K562 (cell line): ENCODE results near the gene USP37. TPM values are rescaled to one million over a fixed set of nuclear protein-coding genes. Genes with fewer than 3 reads are reported as not detected.
A peak's percentile ranks its signal among the peaks of the same experiment; 100 is the strongest.

Source experiments
- CAMTA2 ChIP-seq: fragments of 250-450 bp; sonication (Bioruptor Pico); conservative IDR thresholded peaks from 2 replicates; pipeline ENCODE4 v1.5.1; 2022
- CBX2 ChIP-seq: fragments of 200-600 bp; sonication (generic); IDR thresholded peaks from one replicate; pipeline ENCODE4 v1.6.1; 2012; ENCODE audit warnings: mild to moderate bottlenecking, low read length, inconsistent platforms; ENCODE audit not compliant: insufficient read depth, poor library complexity, severe bottlenecking
- ELF2 ChIP-seq: fragments of 250-450 bp; sonication (Bioruptor Pico); IDR thresholded peaks from 2 replicates; pipeline ENCODE4 v1.5.0; 2021; ENCODE audit warnings: mild to moderate bottlenecking
- ETV6 ChIP-seq, 3 experiments: fragments of 150-350 bp in 1 of 3; sonication (generic) in 1 of 3; formaldehyde crosslinking in 1 of 3; IDR thresholded peaks; 2 replicates each; pipeline versions ENCODE4 v1.6.1 to v1.8.0; 2014 to 2022; ENCODE audit warnings: borderline replicate concordance in 2 of 3, low read depth in 2 of 3, antibody characterized with exemption in 1 of 3, low read length in 1 of 3, mild to moderate bottlenecking in 1 of 3, missing genetic modification reagents in 1 of 3
- GABPA ChIP-seq: fragments of 200-800 bp; sonication (Bioruptor generic); conservative IDR thresholded peaks from 2 replicates; pipeline ENCODE4 v1.6.1; 2016; ENCODE audit warnings: low read depth, missing genetic modification characterization, missing compliant biosample characterization
- HNRNPK ChIP-seq: fragments of 200-400 bp; formaldehyde crosslinking; IDR thresholded peaks from one replicate; pipeline ENCODE4 v1.6.1; 2018; ENCODE audit warnings: mild to moderate bottlenecking, low read depth, low read length; ENCODE audit not compliant: poor library complexity, severe bottlenecking
- HNRNPUL1 ChIP-seq: fragments of 200-400 bp; formaldehyde crosslinking; IDR thresholded peaks from 2 replicates; pipeline ENCODE4 v1.6.1; 2017; ENCODE audit warnings: low read length
- KLF16 ChIP-seq: IDR thresholded peaks from 2 replicates; pipeline ENCODE4 v1.6.1; 2016; ENCODE audit warnings: antibody characterized with exemption
- RBM15 ChIP-seq: fragments of 200-400 bp; formaldehyde crosslinking; IDR thresholded peaks from 2 replicates; pipeline ENCODE4 v1.6.1; 2018; ENCODE audit warnings: mild to moderate bottlenecking, low read length, moderate library complexity; ENCODE audit not compliant: insufficient read depth
- RUNX1 ChIP-seq: sonication (generic); IDR thresholded peaks from 2 replicates; pipeline ENCODE4 v1.6.1; 2016; ENCODE audit warnings: antibody characterized with exemption, low read depth
- YY1 ChIP-seq, 3 experiments: IDR thresholded peaks; 2 replicates each; pipeline ENCODE4 v1.6.1; 2011; ENCODE audit warnings: low read length in 2 of 3, mild to moderate bottlenecking in 2 of 3, moderate library complexity in 2 of 3, borderline replicate concordance in 1 of 3, control low read depth in 1 of 3, low read depth in 1 of 3; ENCODE audit not compliant: insufficient read depth in 3 of 3, insufficient replicate concordance in 2 of 3, control insufficient read depth in 1 of 3, insufficient read length in 1 of 3; ENCODE audit errors: extremely low read depth in 1 of 3
- ZNF121 ChIP-seq: sonication (generic); formaldehyde crosslinking; conservative IDR thresholded peaks from 2 replicates; pipeline ENCODE4 v1.8.0; 2022; ENCODE audit warnings: missing genetic modification reagents
- polyA plus RNA-seq, 8 experiments: library from polyadenylated mRNA; depleted of rRNA in 4 of 8; stranded (reverse) in 5 of 8; unstranded in 3 of 8; fragments of >200 nt; fragmentation: Nextera tagmentation in 2 of 8; fragmentation: Illumina TruSeq in 1 of 8; extraction: Ambion mirVana in 2 of 8; extraction: Trizol in 1 of 8; gene quantifications; 2 replicates each; pipeline versions ENCODE4 v1.2.1 to v1.2.3, GENCODE V29; 2011 to 2014; ENCODE audit warnings: inconsistent platforms in 1 of 8, missing spikeins in 1 of 8
- total RNA-seq, 7 experiments: library from RNA; depleted of rRNA in 6 of 7; stranded (reverse); fragments of >200 nt in 6 of 7; fragmentation: Illumina TruSeq in 2 of 7; extraction: Trizol in 2 of 7; gene quantifications; 2 replicates each; pipeline versions ENCODE4 v1.2.1 to v1.2.3, GENCODE V29; 2011 to 2021; ENCODE audit warnings: low replicate concordance in 1 of 7
- TF ChIP-seq, protein P1 (sequence below): conservative IDR thresholded peaks from 2 replicates; pipeline ENCODE4 v1.6.1; 2011; ENCODE audit warnings: low read depth, mild to moderate bottlenecking, low read length; ENCODE audit not compliant: control insufficient read depth
- TF ChIP-seq, protein P2 (sequence below): sonication (generic); formaldehyde crosslinking; IDR thresholded peaks from 2 replicates; pipeline ENCODE4 v1.8.0; 2023; ENCODE audit warnings: missing genetic modification reagents, mild to moderate bottlenecking, borderline replicate concordance
- TF ChIP-seq, protein P3 (sequence below): sonication (generic); formaldehyde crosslinking; IDR thresholded peaks from 2 replicates; pipeline ENCODE4 v1.8.0; 2022; ENCODE audit warnings: missing genetic modification reagents, mild to moderate bottlenecking, moderate library complexity, borderline replicate concordance

The USP37 gene
- total and polyA plus RNA-seq, 9 of the 15 experiments (the other 6 are each of a cell fraction or from before 2014, with no cell fraction given), result 2.0 to 14.2 (median 8.5) TPM

DNA sequence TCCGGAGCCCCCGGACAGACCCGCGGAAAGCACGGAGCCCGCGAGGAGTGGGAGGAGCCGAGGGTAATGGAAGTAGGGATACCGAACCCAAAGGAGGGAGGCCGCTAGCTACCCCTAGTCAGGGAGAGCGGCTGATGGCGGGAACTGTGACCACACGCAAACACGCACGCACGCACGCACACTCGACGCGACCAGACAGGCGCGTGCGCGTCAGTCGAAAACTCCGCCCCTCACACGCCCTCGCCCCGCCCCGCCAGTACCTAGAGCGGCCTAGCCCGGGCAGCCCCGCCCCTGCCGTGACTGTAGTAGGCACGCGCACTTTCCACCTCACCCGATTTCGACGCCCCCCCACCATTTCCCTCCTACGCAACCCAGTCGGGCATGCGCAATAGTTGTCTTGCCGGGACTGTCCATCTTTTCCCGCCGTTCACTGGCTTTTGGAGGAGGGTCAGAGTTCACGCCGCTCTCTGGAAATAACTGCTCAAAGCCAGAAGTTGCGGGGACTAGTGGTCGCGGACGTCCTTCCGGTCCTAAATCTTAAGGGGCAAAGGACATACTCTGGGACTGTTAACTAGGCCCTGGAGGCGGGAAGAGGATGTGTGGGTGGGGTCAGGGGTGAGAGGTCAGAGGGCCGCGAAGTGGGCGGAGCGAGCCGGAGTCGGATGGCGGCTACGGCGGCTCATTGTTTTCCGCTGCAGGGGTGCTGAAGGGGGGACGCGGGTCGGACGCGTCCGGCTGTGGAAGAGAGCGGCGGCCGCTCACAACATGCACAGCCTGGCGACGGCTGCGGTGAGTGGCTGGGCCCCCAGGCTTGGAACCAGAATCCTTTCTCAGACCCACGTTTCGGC, at the start of gene USP37, which contains the start of gene CNOT9 (continued):
- 0 out of 2 replicates have a peak, but pooled peaks have one; percentile 26 for TF ChIP-seq KLF16
- peak in 2 of 3 experiments; percentile 79 to 88 for TF ChIP-seq YY1 (IDR thresholded peaks at IDR 0.05; ENCODE audit: borderline replicate concordance in 1 of 3, control insufficient read depth in 1 of 3, extremely low read depth in 1 of 3, insufficient read depth in 3 of 3, insufficient read length in 1 of 3, insufficient replicate concordance in 2 of 3, low read depth in 1 of 3, low read length in 2 of 3)
- TF ChIP-seq HNRNPUL1, result no peak
- no peak for TF ChIP-seq RUNX1
- no peak for TF ChIP-seq ETV6 (IDR thresholded peaks at IDR 0.05; ENCODE audit: borderline replicate concordance in 1 of 2, low read depth in 2 of 2, low read length in 1 of 2)
- TF ChIP-seq ETV6 (CRISPR knock-in tag; IDR thresholded peaks at IDR 0.05; ENCODE audit: borderline replicate concordance), result no peak
- TF ChIP-seq GABPA, result peak; percentile 84
- TF ChIP-seq, protein P1, sequence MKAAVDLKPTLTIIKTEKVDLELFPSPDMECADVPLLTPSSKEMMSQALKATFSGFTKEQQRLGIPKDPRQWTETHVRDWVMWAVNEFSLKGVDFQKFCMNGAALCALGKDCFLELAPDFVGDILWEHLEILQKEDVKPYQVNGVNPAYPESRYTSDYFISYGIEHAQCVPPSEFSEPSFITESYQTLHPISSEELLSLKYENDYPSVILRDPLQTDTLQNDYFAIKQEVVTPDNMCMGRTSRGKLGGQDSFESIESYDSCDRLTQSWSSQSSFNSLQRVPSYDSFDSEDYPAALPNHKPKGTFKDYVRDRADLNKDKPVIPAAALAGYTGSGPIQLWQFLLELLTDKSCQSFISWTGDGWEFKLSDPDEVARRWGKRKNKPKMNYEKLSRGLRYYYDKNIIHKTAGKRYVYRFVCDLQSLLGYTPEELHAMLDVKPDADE, result no peak
- TF ChIP-seq, protein P2, sequence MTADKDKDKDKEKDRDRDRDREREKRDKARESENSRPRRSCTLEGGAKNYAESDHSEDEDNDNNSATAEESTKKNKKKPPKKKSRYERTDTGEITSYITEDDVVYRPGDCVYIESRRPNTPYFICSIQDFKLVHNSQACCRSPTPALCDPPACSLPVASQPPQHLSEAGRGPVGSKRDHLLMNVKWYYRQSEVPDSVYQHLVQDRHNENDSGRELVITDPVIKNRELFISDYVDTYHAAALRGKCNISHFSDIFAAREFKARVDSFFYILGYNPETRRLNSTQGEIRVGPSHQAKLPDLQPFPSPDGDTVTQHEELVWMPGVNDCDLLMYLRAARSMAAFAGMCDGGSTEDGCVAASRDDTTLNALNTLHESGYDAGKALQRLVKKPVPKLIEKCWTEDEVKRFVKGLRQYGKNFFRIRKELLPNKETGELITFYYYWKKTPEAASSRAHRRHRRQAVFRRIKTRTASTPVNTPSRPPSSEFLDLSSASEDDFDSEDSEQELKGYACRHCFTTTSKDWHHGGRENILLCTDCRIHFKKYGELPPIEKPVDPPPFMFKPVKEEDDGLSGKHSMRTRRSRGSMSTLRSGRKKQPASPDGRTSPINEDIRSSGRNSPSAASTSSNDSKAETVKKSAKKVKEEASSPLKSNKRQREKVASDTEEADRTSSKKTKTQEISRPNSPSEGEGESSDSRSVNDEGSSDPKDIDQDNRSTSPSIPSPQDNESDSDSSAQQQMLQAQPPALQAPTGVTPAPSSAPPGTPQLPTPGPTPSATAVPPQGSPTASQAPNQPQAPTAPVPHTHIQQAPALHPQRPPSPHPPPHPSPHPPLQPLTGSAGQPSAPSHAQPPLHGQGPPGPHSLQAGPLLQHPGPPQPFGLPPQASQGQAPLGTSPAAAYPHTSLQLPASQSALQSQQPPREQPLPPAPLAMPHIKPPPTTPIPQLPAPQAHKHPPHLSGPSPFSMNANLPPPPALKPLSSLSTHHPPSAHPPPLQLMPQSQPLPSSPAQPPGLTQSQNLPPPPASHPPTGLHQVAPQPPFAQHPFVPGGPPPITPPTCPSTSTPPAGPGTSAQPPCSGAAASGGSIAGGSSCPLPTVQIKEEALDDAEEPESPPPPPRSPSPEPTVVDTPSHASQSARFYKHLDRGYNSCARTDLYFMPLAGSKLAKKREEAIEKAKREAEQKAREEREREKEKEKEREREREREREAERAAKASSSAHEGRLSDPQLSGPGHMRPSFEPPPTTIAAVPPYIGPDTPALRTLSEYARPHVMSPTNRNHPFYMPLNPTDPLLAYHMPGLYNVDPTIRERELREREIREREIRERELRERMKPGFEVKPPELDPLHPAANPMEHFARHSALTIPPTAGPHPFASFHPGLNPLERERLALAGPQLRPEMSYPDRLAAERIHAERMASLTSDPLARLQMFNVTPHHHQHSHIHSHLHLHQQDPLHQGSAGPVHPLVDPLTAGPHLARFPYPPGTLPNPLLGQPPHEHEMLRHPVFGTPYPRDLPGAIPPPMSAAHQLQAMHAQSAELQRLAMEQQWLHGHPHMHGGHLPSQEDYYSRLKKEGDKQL (CRISPR knock-in tag), result no peak
- no peak for TF ChIP-seq ZNF121
- TF ChIP-seq, protein P3, sequence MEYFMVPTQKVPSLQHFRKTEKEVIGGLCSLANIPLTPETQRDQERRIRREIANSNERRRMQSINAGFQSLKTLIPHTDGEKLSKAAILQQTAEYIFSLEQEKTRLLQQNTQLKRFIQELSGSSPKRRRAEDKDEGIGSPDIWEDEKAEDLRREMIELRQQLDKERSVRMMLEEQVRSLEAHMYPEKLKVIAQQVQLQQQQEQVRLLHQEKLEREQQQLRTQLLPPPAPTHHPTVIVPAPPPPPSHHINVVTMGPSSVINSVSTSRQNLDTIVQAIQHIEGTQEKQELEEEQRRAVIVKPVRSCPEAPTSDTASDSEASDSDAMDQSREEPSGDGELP (CRISPR knock-in tag), result peak; percentile 83; the same call in 1 of the 2 replicates
- TF ChIP-seq HNRNPK, result no peak
- TF ChIP-seq CAMTA2, result no peak
- TF ChIP-seq RBM15, result no peak
- TF ChIP-seq ELF2 (CRISPR knock-in tag), result no peak
- TF ChIP-seq CBX2, result no peak
